ENCODE measurements around the gene ADAM12.
A peak's percentile ranks its signal among the peaks of the same experiment; 100 is the strongest.

Gene ADAM12

GRCh38 chr10:126080879-126081411, 307.3 kb downstream of the ADAM12 start:
- DNase-seq (ENCODE audit: low spot score) = no peak

DNA sequence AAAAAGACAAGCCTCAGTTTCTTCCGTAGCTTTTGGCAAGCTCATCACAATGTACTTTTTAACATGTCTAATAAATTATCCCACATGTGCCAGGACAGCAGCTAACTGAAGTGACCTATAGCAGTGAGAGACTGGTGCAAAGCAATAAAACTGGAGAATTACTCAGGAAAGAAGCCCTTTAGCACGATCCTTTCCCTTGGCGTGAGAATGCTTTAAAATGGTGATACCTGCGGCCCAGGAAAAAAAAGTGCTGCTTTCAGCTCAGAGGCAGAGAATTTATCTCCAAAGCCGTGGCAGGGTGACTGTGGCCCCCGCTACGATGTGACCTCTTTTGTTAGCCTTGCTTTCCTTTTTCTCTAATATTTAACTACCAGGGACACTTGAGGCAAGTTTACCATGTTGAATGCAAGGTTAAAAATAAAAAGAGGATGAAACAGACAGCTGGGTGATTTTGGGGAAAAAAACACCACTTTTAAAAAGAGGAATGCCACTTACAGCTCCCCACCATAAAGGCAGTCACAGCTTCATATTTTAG, 307.9 kb downstream of the ADAM12 start:
- DNase-seq (ENCODE audit: low spot score) = no peak

DNA sequence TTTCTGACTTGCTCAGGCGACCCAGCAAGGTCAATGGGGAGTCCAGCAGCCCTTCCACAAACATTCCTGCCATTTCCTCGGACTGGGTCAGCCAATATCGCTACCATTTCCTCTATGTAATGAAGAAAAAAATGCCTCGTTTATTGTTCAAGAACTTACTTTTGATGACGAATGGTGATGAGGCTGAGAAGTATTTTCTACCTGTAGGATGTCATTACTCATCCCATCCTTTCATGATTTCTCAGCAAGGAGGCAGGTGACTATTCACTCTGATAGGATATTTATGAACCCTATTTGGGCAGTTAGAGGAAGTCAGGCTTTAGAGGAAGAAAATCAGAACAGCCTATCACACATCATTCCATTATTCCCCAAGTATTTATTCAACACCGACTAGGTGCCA, 313.3 kb downstream of the ADAM12 start:
- DNase-seq (ENCODE audit: low spot score) = no peak

DNA sequence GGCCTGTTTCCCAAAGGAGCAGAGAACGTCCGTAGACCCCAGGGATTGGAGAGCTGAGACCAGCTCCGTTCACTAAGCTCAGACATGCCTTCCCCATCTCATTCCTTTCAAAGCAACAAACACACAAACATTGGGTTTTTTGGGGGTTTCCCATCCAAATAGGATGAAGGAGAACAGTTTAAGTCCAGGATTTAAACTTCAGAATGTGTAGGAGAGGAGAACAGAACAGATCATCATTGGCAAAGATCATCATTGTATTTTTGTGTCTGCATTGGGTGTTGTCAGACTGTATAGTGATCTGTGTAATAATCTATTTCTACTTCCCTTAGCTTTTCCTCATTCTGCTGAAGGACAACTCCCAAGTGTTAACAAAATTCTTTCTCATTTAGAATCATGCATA, 314.0 kb downstream of the ADAM12 start:
- no peak for DNase-seq (ENCODE audit: low spot score)

DNA sequence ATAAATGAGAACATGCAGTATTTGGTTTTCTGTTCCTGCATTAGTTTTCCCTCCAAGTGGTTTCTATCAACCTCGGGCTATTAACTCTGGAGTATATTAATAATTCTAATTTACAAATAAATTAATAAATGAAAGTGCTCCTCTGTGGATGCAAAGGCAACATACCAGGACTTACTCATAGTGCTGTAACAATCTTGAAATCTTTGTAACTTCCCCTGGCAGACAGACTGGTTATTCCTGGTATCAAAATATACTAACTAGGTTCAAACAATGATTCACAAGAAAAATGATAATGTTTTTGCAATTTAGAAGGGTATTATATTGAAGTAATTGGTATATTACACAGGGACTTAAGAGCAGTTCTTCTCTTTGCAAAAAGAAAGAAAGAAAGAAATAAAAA, 314.7 kb downstream of the ADAM12 start:
- no peak for DNase-seq (ENCODE audit: low spot score)

- no peak for DNase-seq (ENCODE audit: low spot score)
Measured at GRCh38 chr10:126072622-126073021, 315.7 kb downstream of the ADAM12 start.

- DNase-seq (ENCODE audit: low spot score) = no peak
Measured at GRCh38 chr10:126070476-126071215, 317.6 kb downstream of the ADAM12 start.

- no peak for DNase-seq (ENCODE audit: low spot score)
Measured at GRCh38 chr10:126068322-126068721, 320.0 kb downstream of the ADAM12 start.

DNA sequence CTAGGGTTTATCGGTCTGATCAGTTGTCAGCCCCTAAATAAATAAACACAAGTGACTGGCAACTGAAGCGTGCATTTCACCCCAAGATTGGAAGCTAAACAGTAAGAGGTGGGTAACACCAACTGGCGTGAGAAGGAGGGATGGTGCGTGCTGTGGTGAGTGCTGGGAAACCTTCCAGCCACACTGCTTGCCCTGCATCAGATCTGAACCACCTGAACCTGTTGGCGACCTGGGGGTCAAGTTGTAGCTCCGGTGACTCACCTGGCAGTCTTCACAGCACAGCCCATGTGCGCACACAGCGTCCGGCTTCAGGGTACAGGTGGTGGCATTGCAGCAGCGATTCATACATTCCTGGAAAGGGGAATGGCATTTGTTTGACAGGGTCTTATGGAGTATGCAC, 321.8 kb downstream of the ADAM12 start:
- DNase-seq (ENCODE audit: low spot score) = no peak

GRCh38 chr10:126065751-126066377, 322.4 kb downstream of the ADAM12 start:
- no peak for DNase-seq (ENCODE audit: low spot score)

DNA sequence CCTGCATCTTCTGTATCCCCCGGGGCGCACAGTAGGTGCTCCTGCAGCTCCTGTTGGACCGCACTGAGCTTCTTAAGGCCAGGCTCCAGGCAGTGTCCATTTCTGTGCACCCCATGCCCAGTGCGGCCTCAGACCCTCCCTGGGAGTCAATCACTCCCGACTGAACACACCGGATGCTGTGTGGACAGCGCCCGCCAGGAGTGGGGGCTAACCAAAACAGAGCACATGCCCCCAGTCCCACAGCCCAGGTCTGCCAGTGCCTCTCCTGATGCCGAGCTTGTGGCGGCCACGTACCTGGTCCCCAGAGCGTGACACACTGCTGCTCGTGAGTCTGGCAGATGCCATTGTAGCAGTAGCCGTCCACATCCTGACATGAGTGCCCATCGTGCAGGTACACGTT, 323.8 kb downstream of the ADAM12 start:
- DNase-seq (ENCODE audit: low spot score) = no peak

- DNase-seq (ENCODE audit: low spot score) = peak; percentile 37
Measured at GRCh38 chr10:126063353-126063791, 324.9 kb downstream of the ADAM12 start.

GRCh38 chr10:126062131-126063032, 325.9 kb downstream of the ADAM12 start:
- DNase-seq (ENCODE audit: low spot score) = peak; percentile 91

DNA sequence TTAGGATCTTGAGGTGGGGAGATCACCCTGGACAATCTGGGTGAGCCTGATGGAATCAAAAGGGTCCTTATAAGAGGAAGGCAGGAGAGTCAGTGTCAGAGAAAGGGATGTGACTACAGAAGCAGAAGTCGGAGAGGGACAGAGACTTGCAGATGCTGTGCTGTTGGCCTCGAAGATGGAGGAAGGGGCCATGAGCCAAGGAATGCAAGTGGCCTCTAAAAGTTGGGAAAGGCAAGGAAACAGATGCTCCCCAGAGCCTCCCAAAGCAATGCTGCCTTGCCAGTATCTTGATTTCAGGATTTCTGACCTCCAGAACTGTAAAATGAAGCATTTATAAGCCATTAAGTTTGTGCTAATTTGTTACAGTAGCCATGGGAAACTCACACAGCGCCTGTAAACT, 326.8 kb downstream of the ADAM12 start:
- no peak for DNase-seq (ENCODE audit: low spot score)

- DNase-seq (ENCODE audit: low spot score) = peak; percentile 49
Measured at GRCh38 chr10:126060261-126060931, 327.9 kb downstream of the ADAM12 start.

DNA sequence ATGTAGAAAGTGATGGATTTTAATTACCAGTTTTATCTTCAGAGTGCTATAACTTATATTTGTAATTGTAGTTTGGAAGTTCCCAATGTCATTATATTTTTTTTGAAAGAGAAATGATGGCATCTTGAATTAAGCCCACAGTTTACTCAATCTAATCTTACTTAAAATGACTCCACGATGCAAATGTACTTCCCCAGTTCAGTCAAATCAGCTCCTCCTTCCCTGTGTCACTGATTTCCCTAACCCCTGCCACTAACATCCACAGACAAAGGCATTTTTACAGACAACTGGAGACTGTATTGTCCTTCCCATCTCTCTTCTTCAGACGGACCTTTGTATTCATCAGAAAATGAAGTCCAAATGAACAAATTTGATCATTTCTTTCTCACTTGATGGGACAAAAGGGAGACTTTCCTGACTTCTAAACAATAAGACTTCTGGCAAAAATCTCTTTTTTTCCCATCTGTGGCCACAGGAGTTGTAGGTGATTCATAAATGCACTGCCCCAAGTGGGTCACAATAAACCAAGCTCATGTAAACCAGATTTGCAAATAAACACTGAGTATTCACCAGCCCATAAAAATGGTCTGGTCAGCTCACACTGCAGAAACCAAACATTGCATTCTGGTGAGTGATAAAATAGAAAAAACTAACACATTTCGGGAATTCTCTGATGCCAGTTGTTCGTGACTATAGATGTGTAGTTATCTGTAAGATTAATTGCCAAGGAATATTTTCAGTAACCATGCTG, 329.0 kb downstream of the ADAM12 start:
- peak; percentile 58 for DNase-seq (ENCODE audit: low spot score)

DNA sequence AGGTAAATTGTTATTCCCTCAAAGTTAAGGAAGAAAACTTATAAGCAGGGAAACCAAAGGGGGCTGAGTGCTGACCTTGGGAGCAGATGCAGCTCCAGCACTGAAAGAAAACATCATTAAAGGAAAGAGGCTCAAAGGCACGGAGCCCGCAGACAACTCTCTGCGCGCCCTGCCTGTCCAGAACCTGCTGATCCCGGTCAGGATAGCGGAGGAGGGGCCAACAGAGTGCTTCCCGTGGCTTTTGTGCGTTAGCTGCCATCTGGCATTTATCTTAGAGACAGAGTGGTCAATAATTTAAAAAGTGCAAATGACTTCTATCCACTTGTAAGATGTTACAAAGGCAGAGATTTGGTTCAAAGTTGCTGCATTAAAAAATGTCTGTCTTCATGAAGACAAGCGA, 329.8 kb downstream of the ADAM12 start:
- no peak for DNase-seq (ENCODE audit: low spot score)

DNA sequence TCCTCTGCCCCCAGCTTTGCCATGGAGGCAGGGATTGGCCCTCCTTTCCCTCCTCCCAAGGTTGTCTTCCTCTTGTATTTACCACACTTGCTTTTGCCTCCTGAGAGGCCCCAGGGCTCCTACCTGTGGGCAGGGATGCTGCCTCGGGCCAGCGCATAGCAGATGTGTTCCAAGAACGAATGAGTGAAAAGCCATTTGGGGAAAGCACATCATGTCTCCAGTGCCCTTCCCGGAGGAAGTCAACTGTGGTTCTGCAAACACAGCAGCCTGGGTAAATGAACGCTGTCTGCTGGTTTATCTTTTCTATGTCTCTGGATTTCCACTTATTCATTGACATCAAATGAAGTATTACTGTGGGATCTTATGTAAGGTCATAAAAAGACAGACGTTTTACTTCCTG, 330.2 kb downstream of the ADAM12 start:
- no peak for DNase-seq (ENCODE audit: low spot score)

DNA sequence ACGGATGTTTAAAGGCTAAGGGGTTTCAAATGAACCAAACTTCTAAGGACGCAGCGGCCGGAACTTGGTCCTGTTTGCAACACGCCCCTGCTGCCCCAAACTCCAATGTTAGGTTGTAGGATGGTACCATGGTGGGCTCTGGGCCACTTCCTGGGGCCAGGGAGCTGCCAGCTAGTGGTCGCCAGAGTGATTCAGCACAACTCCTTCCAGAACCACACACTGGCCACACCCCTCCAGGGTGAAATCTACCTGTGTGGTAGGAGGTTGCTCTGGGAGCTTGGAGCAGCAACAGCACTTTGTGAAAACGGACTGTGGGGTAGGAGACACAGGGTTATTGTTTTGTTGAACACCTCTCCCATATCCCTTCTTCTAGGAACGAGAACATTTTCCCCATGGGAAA, 330.8 kb downstream of the ADAM12 start:
- DNase-seq (ENCODE audit: low spot score) = no peak

DNA sequence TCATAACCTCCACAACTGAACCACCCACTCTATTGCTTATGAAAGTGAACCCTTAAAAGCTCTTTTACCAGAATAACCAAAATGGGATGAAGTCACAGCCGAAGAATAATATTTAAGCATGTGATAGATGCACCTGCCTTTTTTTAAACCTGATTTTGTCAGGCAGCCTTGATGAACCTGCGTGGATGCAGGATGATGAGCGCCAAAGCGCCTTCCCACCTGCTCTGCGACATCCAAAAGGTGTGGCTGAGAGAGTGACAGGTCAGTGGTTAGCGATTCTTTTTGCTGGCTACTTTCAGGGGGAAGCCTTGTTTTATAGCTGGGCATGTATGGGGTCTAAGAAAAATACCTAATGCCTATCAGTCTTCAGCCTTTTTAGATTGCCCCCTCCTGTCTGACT, 334.1 kb downstream of the ADAM12 start:
- no peak for DNase-seq (ENCODE audit: low spot score)

DNA sequence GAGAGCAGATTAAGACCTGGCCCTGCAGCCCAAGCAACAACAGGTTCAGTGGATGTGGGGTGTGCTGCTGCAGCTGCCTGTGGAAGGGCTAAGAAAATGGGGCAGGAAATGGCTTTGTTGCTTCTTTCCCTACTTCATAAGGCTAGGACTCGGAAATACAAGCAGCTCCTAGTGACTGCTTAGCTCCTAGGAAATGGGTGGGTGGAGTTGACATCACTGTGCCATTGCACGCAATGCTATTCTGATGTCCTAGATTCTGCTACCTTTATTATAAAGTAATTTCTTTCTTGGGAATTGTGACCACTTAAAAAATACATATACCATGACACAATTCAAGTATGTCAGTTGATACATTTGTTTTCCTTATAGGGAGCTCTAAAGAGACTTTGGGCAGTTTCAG, 336.1 kb downstream of the ADAM12 start:
- no peak for DNase-seq (ENCODE audit: low spot score)
